ENCODE results near the gene MYH14.

MYH14 gene

DNA sequence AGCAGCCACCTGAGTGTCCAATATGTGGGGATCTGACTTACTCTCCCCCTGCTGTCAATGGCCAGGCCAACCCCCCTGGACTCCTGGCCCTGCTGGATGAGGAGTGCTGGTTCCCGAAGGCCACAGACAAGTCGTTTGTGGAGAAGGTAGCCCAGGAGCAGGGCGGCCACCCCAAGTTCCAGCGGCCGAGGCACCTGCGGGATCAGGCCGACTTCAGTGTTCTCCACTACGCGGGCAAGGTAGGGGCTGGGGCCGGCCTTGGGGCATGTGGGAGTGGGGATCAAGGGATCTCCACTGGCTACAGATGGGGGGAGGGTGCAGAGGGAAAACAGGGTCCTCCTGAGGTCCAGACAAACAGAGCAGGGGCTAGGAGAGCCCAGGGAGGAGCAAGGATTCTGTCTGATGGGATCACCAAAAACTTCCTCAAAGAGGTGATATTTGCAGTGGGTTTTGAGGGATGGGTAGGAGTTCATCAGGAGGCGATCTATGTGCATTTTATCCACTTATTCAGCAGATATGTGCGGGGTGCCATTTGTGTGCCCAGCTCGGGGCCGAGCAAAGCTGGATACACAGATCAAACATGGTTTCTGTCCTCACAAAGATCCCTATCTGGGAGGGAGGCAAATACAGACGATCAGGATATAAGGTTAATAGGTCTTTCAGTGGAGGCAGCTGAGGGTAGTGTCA, 47.2 kb downstream of the MYH14 start:
- intact Hi-C loops (cut with DNase I), result loop anchor here (5.0 kb wide), 1 partner anchor 77 kb away; the partner anchor contains the start of gene KCNC3
- DNase-seq, result peak in 2 of 10 donors; percentile 59 to 61

DNA sequence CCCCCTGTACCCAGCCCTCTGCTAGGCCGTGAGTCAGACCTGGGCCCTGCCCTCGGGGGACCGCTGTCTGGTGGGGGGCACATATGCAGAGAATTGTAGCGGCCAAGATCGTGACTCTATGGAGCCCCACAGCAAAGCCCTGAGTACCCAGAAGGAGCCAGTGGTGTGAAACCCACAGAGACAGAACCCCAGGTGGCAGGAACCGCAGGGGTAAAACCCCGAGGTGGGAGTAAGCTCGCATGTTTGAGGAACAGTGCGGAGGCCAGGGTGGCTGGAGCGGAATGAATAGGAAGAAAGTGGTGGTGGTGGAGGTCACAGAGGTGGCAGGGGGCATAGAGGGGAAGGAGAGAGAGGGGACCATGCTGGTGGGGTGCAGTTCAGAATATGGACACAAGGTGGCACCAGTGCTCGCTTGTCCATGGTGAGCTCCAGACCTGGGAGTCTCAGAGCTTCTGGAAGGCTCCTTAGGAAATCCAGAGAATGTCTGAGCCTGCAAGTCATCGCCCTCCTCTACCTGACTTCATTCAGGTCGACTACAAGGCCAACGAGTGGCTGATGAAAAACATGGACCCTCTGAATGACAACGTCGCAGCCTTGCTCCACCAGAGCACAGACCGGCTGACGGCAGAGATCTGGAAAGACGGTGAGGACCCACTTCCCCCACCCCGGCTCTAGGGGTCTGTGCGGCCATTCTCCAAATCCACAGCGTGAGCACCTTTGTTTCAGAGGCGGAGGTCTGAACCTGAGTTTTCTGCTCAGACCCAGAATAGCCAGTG, 48.9 kb downstream of the MYH14 start:
- peak in 5 of 10 donors; percentile 32 to 88 (median 51) for DNase-seq

GRCh38 chr19:50252887-50253268, 49.5 kb downstream of the MYH14 start:
- intact Hi-C loops (cut with DNase I), result loop anchor here (5.0 kb wide), 1 partner anchor 74 kb away; the partner anchor contains the start of gene KCNC3

More for the DNA sequence above, 48.9 kb downstream of the MYH14 start:
- intact Hi-C loops (cut with DNase I), result loop anchor here (5.0 kb wide), 1 partner anchor 75 kb away; the partner anchor contains the start of gene KCNC3

GRCh38 chr19:50255115-50255514, 51.7 kb downstream of the MYH14 start:
- peak in 1 of 10 donors; percentile 33 for DNase-seq
- intact Hi-C loops (cut with DNase I), result no loop called here

More at GRCh38 chr19:50252887-50253268, 49.5 kb downstream of the MYH14 start:
- DNase-seq, result peak in 1 of 10 donors; percentile 8

GRCh38 chr19:50257141-50257540, 53.7 kb downstream of the MYH14 start:
- intact Hi-C loops (cut with DNase I), result no loop called here
- DNase-seq, result peak in 1 of 10 donors; percentile 56

GRCh38 chr19:50258918-50259372, 55.5 kb downstream of the MYH14 start:
- intact Hi-C loops (cut with DNase I), result no loop called here

DNA sequence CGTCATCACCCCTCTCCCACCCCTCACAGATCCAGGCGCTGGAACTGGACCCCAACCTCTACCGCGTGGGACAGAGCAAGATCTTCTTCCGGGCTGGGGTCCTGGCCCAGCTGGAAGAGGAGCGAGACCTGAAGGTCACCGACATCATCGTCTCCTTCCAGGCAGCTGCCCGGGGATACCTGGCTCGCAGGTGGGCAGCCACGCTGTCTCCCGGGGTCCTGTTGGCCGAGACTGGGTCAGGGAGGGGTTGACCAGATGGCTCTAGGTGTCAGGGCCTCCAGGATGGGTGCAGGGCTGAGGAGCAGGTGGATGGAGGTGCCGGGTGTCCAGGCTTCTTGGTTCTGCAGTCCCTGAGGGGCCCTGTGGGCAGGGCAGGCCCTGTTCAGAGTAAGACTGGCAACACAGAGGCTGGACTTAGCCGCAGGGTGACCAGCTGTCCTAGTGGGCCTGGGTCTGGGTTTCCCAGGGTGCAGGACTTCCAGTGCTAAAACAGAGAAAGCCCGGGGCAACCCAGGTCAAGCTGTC, 58.1 kb downstream of the MYH14 start:
- intact Hi-C loops (cut with DNase I), result no loop called here
- peak in 1 of 10 donors; percentile 69 for DNase-seq

More at GRCh38 chr19:50258918-50259372, 55.5 kb downstream of the MYH14 start:
- DNase-seq, result peak in 1 of 10 donors; percentile 83

GRCh38 chr19:50263176-50263575, 59.8 kb downstream of the MYH14 start:
- DNase-seq, result peak in 1 of 10 donors; percentile 56
- intact Hi-C loops (cut with DNase I), result no loop called here

GRCh38 chr19:50264483-50265186, 61.2 kb downstream of the MYH14 start:
- peak in 1 of 10 donors; percentile 24 for DNase-seq
- intact Hi-C loops (cut with DNase I), result no loop called here

DNA sequence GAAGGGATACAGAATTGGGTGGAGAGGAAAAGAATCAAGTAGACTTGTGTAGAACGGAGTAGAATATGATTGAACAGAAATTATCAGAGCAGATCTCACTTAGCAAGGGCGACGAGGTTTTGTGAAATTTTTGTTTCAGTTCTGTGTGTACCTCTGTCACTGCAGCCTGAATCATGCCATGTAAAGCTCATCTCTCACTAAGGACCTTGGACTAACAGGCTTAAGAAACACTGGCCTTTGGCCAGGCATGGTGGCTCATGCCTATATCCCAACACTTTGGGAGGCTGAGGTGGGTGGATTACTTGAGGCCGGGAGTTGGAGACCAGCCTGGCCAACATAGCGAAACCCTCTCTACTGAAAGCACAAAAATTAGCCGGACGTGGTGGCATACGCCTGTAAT, 62.6 kb downstream of the MYH14 start:
- intact Hi-C loops (cut with DNase I), result no loop called here
- DNase-seq, result peak in 1 of 10 donors; percentile 17

GRCh38 chr19:50266896-50267295, 63.5 kb downstream of the MYH14 start:
- peak in 2 of 10 donors; percentile 67 to 82 for DNase-seq

DNA sequence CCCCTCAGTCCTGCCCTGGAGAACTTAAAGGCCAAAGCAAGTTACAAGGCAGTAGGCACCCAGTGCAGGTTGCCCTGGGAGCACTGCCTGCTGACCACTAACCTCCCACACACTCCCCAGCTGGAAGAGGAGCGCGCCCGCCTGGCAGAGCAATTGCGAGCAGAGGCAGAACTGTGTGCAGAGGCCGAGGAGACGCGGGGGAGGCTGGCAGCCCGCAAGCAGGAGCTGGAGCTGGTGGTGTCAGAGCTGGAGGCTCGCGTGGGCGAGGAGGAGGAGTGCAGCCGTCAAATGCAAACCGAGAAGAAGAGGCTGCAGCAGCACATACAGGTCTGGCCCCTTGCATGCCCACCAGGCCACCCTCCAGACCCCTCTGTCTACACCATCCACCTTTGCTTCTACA, 64.6 kb downstream of the MYH14 start:
- intact Hi-C loops (cut with DNase I), result no loop called here
- DNase-seq, result peak in 7 of 10 donors; percentile 5 to 96 (median 62)

More at GRCh38 chr19:50266896-50267295, 63.5 kb downstream of the MYH14 start:
- intact Hi-C loops (cut with DNase I), result no loop called here

- DNase-seq, result peak in 1 of 10 donors; percentile 37
- intact Hi-C loops (cut with DNase I), result no loop called here
Observed at GRCh38 chr19:50268501-50268900, 65.1 kb downstream of the MYH14 start.

- intact Hi-C loops (cut with DNase I), result no loop called here
Observed at GRCh38 chr19:50269653-50270052, 66.2 kb downstream of the MYH14 start.

DNA sequence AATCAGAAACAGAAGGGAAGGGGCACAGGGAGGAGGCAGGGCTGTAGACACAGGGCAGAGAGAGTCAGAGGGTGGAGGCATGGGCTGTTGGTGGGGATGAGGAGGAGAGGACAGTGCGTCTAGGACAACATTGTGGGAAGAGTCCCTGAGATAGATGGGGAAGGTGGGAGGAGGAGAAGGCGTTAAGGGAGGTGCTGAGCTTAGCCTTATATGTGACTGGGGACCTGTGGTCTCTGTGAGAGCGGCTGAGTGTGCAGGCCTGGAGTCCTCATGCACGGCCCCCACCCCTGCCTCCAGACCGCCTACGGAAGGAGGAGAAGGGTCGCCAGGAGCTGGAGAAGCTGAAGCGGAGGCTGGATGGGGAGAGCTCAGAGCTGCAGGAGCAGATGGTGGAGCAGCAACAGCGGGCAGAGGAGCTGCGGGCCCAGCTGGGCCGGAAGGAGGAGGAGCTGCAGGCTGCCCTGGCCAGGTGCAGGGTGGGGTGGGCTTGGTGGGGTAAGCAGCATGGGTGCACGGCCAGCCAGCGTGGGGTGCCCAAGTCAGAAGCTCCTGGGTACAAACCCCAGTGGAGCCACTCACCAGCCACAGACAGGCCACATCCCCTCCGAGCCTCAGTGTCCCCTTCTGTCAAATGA, 69.0 kb downstream of the MYH14 start:
- intact Hi-C loops (cut with DNase I), result no loop called here

More at GRCh38 chr19:50269653-50270052, 66.2 kb downstream of the MYH14 start:
- peak in 1 of 10 donors; percentile 2 for DNase-seq

DNA sequence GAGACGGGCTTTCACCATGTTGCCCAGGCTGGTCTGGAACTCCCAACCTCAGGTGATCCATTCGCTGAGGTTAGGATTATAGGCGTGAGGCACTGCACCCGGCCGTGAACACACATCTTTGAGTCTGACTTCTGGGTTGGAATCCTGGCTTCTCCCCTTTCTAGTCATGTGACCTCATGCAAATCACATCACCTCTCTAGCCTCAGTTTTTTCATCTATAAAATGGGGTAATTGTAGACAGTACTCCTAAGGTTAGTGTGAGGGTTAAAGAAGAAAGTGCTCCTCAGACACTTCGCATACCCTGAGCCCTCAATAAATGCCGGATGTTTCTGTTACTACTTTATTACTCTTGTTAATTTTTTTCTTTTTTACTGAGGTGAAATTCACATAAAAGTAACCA, 70.4 kb downstream of the MYH14 start:
- intact Hi-C loops (cut with DNase I), result no loop called here
- peak in 1 of 10 donors; percentile 24 for DNase-seq

More for the DNA sequence above, 69.0 kb downstream of the MYH14 start:
- DNase-seq, result peak in 1 of 10 donors; percentile 73

DNA sequence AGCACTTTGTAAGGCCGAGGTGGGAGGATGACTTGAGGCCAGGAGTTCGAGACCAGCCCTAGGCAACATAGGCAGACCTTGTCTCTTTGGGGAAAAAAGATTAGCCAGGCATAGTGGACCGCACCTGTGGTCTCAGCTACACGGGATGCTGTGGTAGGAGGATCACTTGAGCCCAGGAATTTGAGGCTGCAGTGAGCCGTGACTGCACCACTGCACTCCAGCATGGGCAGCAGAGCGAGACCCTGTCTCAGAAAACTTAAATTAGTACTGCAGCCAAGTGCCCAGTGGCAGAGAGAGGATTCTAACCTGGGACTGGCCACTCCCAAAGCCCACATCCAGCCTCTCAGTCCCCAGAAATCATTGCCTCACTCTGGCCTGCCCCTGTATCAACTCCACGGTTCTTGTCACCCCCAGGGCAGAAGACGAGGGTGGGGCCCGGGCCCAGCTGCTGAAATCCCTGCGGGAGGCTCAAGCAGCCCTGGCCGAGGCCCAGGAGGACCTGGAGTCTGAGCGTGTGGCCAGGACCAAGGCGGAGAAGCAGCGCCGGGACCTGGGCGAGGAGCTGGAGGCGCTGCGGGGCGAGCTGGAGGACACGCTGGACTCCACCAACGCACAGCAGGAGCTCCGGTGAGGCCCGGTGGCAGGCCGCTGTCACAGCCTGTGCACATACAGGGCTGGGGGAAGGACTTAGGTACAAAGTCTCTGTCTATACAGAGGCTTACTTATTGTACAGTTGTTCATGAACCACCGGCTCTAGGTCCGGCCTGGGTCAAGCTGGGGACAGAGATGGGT, 72.4 kb downstream of the MYH14 start:
- intact Hi-C loops (cut with DNase I), result no loop called here
- DNase-seq, result peak in 1 of 10 donors; percentile 61

- DNase-seq, result peak in 1 of 10 donors; percentile 44
- intact Hi-C loops (cut with DNase I), result no loop called here
Observed at GRCh38 chr19:50276370-50277063, 73.1 kb downstream of the MYH14 start.
